GM18505 (cell line): ENCODE data around the gene GPR18.
A peak's percentile ranks its signal among the peaks of the same experiment; 100 is the strongest.
"Not testable (repeated sequence)": the region's sequence is repeated elsewhere in the genome, so short reads cannot be mapped to it uniquely, and the experiment has no call there.

ENCODE experiments used
- ATAC-seq: cut with Tn5 transposase; IDR thresholded peaks from one replicate; pipeline ENCODE4 v1.9.1; 2021; ENCODE audit not compliant: unreplicated experiment
- POLR2A ChIP-seq: IDR thresholded peaks from 4 replicates; pipeline ENCODE4 v1.6.1; 2011; ENCODE audit warnings: borderline replicate concordance; ENCODE audit not compliant: insufficient read depth, insufficient read length; ENCODE audit errors: extremely low read depth

The GPR18 gene

GRCh38 chr13:99225078-99225477 is 33.1 kb downstream of the GPR18 start:
- ATAC-seq = no peak
- no peak for TF ChIP-seq POLR2A

GRCh38 chr13:99224021-99224420 is 34.2 kb downstream of the GPR18 start:
- TF ChIP-seq POLR2A = no peak
- no peak for ATAC-seq

- no peak for ATAC-seq
- no peak for TF ChIP-seq POLR2A
Measured at GRCh38 chr13:99223587-99223986, 34.6 kb downstream of the GPR18 start.

GRCh38 chr13:99221567-99222239 is 36.5 kb downstream of the GPR18 start:
- ATAC-seq = no peak
- no peak for TF ChIP-seq POLR2A

- no peak for TF ChIP-seq POLR2A
- ATAC-seq = no peak
Measured at GRCh38 chr13:99220199-99220935, 37.8 kb downstream of the GPR18 start.

- ATAC-seq = peak; percentile 51
- TF ChIP-seq POLR2A = no peak
Measured at GRCh38 chr13:99218969-99219368, 39.2 kb downstream of the GPR18 start.

- ATAC-seq = no peak
- TF ChIP-seq POLR2A = no peak
Measured at GRCh38 chr13:99218545-99218944, 39.6 kb downstream of the GPR18 start.

- no peak for ATAC-seq
- TF ChIP-seq POLR2A = no peak
Measured at GRCh38 chr13:99218126-99218525, 40.1 kb downstream of the GPR18 start.

- ATAC-seq = no peak
- no peak for TF ChIP-seq POLR2A
Measured at GRCh38 chr13:99217461-99218110, 40.6 kb downstream of the GPR18 start.

- no peak for TF ChIP-seq POLR2A
- ATAC-seq = no peak
Measured at GRCh38 chr13:99215184-99215830, 42.9 kb downstream of the GPR18 start.

GRCh38 chr13:99214731-99215130 is 43.4 kb downstream of the GPR18 start:
- no peak for TF ChIP-seq POLR2A
- no peak for ATAC-seq

GRCh38 chr13:99214232-99214631 is 43.9 kb downstream of the GPR18 start:
- no peak for TF ChIP-seq POLR2A
- peak; percentile 84 for ATAC-seq

GRCh38 chr13:99211421-99212035 is 46.7 kb downstream of the GPR18 start:
- TF ChIP-seq POLR2A = no peak
- ATAC-seq = no peak

GRCh38 chr13:99210627-99211026 is 47.6 kb downstream of the GPR18 start:
- not testable (repeated sequence) for ATAC-seq
